Astrocyte (in vitro differentiated cells and primary cell): ENCODE data around the gene ESRRA.

Experiments used
- EZH2 ChIP-seq: IDR thresholded peaks from 2 replicates; pipeline ENCODE4 v1.6.1; 2012; ENCODE audit warnings: mild to moderate bottlenecking, low read length, inconsistent platforms; ENCODE audit not compliant: insufficient read depth
- TF ChIP-seq, protein P1 (sequence below): IDR thresholded peaks from 2 replicates; pipeline ENCODE4 v1.5.1; 2011; ENCODE audit warnings: low read depth, mild to moderate bottlenecking, inconsistent platforms, low read length, moderate library complexity; ENCODE audit not compliant: insufficient read depth

DNA sequence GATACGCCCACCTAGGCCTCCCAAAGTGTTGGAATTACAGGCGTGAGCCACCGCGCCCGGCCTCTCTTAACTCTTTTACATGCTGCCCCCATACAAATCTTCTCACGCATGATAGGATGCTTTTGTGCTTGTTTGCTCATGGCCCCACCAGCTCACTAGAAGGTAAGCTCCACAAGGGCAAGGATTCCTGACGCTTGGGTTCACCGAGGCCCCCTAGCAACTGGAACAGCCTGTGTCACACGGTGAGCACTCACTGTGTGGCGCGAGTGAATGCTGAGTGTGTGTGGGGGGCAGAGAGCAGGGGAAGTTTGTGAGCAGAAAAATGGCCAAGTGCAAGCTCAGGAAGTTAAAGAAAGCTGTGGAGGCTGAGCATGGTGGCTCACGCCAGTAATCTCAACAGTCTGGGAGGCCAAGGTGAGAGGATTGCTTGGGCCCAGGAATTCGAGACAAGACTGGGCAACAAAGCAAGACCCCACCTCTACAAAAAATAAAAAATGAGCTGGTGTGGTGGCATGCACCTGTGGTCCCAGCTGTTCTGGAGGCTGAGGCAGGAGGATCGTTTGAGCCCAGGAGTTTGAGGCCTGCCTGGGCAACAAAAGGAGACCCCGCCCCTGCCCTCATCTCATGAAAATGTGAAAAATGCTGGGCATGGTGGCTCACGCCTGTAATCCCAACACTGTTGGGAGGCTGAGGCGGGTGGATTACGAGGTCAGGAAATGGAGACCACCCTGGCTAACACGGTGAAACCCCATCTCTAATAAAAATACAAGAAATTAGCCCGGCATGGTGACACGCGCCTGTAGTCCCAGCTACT is 23.2 kb upstream of the ESRRA start:
- TF ChIP-seq, protein P1, sequence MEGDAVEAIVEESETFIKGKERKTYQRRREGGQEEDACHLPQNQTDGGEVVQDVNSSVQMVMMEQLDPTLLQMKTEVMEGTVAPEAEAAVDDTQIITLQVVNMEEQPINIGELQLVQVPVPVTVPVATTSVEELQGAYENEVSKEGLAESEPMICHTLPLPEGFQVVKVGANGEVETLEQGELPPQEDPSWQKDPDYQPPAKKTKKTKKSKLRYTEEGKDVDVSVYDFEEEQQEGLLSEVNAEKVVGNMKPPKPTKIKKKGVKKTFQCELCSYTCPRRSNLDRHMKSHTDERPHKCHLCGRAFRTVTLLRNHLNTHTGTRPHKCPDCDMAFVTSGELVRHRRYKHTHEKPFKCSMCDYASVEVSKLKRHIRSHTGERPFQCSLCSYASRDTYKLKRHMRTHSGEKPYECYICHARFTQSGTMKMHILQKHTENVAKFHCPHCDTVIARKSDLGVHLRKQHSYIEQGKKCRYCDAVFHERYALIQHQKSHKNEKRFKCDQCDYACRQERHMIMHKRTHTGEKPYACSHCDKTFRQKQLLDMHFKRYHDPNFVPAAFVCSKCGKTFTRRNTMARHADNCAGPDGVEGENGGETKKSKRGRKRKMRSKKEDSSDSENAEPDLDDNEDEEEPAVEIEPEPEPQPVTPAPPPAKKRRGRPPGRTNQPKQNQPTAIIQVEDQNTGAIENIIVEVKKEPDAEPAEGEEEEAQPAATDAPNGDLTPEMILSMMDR: no peak
- TF ChIP-seq EZH2: no peak
